GM19372 (cell line): ENCODE data around the gene DPT.

Experiments
- ATAC-seq: cut with Tn5 transposase; IDR thresholded peaks from one replicate; pipeline ENCODE4 v1.9.1; 2021; ENCODE audit warnings: mild to moderate bottlenecking, low read depth, moderate library complexity; ENCODE audit not compliant: unreplicated experiment

Gene DPT

DNA sequence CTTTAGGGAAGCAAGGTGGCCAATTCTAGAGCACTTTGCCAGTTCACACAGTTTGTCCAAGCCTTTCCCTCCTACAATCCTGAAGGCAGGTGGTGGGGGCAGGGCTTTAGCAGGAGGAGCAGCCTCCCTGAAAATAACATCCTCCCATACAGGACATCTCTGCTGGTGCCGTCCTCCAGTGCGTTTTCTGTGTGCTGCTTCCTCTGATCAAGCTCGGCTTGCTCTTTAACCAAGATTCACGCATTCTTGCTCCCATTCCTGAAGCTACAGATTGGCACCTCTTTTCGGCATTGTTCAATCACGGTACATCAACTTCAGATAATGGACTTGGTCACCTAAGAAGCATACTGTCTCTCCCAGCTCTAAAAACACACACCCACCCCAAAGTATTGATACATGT is 7.5 kb upstream of the DPT start:
- ATAC-seq: no peak

DNA sequence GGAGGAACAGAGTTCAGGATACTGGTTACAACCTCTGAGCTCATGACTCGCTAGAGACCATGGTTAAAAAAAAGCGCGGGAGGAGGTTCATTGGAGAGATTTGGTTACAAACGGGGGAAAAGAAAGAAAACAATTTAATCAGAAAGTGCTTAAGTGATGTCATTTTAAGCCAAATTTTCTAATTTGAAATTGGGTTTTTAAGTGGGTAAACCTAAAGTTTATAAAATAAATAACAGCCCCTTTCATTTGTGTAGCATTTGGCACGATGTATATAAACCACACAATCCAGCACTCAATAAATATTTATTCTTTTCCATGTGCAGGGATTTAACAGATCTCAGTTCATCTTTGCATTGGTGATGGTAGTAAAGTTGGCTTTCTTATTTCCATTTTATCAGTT is 7.0 kb upstream of the DPT start:
- ATAC-seq: no peak

DNA sequence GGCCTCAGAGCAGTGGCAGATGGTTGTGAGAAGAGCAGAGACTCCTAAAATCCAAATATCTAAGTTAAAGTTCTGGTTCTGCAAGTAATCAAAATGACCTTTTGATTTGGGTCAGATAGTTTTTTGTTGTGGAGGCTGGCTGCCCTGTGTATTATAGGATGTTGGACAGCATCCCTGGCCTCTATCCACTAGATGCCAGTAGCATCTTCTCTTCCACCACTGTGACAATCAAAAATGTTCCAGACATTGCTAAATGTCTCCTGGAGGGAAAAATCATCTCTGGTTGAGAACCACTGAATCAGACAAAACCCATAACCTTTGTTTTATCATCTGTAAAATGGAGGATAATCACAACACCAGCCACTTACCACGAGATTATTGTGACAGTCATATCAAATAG is 5.9 kb upstream of the DPT start:
- ATAC-seq: no peak

DNA sequence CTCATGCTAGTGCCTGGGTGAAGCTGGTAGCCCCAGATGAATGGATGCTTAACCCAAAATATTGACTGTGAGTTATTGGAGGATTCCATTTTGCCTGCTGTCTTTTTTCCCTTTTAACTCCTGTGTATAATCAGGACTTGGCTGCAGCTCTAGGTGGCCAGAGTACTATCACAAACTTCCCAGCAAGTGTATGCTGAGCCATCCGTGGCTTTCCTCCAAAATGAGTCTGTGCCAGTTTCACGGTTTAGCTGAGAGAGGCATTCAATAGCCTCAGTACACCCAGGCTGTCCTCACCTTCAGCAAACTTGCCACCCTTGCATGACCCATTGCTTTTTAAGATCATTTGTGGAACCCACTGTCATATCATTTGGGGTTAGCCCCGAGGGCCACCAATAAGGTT is 5.3 kb upstream of the DPT start:
- ATAC-seq: no peak

DNA sequence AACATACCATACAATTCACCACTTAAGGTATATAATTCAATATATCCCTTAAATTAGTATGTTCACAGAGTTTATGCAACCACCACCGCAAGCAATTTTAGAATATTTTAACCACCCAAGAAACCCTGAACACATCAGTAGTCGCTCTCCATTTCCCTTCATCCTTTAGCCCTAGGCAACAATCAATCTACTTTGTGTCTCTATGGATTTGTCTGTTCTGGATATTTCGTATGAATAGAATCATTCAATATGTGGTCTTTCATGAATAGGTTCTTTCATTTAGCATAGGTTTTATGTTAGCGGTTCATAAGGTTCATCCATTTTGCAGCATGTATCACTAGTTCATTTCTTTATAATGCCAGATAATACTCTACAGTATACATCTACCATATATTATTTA is 4.2 kb upstream of the DPT start:
- no peak for ATAC-seq

DNA sequence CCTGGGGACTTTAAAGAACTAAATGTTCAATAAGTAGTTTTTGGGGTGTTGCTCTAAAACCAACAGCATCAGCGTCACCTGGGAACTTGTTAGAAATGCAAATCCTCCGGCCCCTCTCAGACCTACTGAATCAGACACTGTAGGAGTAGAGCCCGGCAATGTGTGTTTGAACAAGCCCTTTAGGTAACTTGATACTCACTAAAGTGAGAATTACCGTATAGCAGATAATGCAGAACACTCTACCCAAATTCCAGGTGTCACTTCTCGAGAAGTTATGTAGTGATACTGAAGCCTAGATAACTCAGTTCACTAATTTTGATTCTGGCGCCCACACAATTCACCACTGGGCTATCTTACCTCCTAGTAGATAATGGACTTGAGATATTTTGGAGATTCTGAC is 3.7 kb upstream of the DPT start:
- no peak for ATAC-seq

DNA sequence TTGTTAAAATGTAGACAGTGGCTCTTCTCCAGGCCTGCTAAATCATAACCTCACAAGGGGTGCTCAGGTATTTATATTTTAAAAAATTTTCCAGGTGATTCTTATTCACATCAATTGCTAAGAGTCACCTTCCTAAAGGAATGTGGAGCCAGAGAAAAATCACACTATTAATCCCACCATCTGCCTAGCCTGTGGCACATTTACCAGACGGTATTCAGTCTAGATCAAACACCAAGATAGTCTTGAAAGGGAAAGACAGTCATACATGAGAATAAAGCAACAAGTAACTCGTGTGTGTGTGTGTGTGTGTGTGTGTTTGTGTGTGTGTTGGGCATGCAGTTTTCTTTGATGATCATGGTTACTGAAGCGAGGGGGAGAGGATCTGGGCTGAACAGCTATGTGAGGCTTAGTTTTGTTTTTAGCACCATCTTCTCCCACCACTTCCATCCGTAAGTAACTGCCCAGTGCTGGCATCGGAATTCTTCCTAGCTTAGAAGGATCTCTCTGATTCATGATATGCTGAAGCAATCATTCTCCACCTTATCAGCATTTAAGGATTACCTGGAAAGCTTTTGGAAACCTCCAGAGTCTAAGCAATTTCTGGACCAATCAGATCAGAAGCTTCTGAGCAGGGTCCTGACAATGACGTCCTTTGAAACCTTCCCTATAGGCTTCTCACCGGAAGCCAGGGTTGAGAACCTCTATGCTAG is 2.4 kb upstream of the DPT start:
- ATAC-seq: no peak

DNA sequence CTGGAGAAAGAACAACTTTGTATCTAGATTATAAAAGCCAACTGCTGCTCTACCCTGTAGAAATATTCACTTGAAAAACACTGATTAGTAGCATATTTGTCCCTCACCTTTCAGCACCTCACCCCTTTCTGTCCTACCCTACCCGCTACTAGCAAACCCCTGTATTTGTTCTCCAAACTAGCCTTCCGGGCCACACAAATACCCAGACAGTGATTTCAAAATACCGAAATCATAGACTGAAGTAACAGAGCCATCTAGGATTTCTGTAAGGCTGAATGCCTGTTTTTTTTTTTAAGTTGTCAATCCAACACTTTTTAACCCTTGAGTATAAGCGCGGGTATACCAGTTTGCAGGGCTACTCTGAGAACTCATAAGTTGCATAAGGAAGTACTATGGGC is 398 bp upstream of the DPT start:
- ATAC-seq: no peak

DNA sequence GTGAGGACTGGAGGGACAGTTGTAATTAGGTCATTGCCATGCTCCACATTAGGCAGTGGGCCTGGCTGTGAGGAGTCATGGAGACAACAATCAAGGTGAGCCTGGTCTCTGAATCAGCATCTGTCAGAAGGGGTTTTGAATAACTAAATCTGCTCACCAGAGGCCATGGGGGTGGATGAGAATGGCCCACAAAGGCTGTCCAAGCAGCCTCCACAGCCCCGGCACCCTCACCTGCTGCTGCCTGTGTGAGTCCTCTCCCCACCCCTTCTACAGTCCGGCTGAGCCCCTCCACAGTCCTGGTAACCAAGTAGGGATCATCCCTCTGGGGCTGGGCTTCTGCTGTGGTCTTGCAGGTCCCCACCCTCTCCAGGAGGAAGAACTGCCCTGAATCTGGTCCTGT is 2.3 kb downstream of the DPT start:
- no peak for ATAC-seq

DNA sequence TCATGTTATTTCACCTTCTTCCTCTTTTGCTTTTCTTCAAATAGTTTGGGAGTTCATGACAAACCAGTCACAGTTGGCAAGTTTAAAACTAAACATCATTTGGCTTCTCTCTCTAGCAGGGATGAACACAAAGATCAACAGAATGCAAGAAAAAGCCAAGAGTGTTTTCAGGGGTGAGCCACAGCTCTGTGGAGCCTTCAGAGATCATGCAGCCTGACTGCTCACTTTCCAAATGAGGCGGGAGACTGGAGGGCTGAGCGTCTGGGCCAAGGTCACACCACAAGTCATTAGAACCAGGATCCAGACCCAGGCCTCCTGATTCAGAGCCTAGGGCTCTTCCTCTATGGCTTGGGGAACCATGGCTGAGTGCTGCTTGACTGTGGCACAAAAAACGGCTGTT is 2.7 kb downstream of the DPT start:
- ATAC-seq: no peak

DNA sequence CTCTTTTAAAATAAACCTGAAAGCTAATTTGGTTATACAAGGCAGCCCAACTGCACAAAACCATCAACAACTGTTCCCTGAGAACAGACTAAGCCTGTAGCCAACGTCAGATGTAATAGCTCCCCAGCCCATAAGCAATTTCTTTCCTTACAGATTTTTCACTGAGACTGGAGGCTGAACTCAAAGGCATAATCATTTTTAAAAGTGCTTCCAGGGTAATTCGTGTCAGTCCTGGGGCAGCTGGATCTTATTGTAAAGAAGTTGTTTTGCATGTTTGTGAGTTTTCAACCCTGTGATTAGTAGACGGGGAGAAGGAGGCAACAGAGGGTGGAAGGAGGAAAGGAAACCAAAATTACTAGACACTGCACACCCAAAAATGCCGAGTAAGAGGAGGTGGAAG is 3.2 kb downstream of the DPT start:
- ATAC-seq: no peak

DNA sequence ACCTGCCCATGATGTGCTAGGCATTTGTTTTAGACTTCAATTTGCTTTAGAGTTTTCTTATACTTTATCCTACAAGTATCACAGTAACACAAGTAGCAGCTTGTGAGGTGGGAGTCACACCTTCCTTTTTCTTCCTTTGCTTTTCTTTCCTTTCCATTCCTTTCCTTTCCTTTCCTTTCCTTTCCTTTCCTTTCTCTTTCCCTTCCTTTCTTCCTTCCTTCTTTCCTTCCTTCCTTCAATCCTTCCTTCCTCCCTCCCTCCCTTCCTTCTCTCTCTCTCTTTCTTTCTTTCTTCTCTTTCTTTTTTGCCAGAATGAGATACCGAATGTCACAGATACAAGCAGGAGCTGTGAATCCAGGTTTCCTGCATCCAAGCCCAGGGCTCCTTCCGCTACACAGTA is 3.9 kb downstream of the DPT start:
- ATAC-seq: no peak

DNA sequence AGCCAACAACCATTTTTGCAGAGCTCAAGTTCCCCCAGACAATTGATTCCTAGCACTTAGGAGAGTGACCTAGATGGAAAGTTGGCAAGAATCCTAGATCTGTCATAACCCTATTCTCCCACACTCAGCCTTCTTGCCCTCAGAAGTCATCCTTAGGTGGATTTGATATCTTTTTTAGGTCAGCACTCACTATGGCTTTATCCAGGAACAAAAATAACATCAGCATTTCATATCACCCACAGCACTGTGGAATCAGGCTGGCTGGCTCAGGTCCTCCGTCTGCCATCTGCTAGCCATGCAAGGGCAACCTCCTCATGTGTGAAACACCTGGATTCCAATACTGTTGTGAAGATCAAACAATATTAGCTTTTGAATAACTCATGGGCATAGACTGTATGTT is 6.0 kb downstream of the DPT start:
- no peak for ATAC-seq

DNA sequence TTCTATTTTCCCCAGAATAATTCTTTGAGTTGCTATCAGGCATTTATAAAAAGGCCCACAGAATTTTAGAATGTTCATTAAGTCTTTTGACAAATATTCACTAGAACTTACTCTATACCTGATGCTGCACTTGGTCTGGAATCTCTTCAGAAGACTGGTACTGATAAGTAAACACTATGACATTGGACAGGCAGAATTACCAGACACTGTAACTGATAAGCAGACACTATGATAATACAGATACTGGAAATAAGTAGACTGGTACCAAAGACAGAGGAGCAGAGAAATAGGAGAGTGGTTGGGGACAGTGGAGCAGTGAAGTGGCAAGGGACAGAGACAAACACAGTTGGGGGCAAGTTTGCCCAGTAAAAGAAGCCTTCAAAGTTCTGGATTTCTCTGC is 8.2 kb downstream of the DPT start:
- no peak for ATAC-seq

DNA sequence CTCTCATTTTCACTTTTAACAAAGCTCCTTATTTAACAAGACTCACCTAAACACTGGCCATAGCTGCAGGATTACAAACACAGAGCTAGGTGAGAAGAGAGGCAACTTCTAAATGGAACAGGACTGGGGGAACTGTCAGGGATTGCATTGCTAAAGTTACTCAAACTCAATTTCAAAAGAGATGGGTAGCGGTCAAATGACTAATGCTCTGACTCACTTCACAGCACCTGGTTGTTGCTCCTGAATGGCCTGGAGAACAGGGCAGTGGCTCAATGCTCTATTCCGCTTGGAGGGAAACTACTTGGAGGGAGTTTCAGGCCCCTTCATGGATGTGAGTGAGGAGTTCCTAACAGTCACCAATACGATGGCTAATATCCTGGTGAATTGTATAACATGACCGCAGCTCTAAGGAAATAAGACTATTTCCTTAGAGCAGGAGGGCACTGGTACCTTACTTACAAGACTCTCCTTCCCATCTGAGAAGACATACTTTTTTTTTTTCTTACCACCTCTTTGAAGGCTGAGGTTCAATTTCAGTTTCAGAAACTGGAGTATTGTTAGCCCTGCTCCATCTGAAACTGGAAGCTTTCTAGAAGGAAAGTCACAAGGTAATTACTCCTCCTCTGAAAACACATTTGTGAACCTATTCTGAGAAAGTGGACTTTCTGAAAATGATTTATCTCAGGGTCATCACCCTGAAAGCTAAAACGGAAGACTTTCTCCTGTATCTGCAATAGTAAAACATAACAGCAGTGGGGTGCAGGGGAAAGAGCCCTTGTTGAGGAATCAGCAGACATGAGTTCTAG is 9.5 kb downstream of the DPT start:
- no peak for ATAC-seq

DNA sequence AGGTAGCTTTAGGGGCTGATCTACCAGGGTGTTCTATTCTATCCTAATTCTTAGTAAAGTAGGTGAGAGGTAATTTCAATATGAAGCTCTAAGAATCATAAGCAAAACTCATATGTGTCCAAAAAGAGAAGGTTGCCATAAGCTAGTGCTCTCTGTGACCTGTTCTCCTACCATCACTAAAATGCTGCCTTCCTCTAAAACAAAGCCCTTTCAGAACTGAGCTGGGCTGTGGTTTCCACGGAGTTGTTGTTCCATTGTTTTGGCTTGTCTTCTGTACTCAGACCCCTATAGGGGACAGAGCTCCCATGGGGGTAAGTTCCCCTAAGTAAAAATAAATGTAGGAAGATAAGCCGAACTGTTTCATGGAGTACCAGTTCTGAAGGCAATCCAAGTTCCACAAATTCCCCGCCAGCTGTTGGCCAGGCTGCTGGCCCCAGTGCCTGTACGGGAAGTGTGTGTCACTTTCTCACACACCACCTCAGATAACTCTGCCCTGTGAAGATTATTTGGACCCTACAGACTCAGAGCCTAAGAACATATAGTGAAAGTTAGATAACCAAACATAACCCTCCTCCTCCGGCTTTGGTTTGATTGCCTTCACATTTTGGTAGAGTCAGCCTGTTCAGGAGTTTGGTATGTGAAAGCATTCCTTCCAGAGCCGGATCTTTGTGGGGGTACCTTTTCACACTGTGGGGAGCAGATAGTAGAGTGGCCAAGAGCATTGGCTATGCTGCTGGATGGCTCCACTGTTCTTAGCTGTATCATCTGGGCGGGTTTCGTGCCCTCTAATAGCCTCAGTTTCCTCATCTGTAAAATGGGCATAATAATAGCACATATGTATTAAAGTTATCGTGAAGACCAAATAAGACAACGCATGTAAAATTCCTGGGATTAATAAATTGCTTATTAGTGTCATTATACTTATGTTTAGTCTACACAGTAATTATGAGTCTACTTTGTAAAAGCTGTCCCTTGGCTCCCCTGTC is 10.8 kb downstream of the DPT start:
- no peak for ATAC-seq

DNA sequence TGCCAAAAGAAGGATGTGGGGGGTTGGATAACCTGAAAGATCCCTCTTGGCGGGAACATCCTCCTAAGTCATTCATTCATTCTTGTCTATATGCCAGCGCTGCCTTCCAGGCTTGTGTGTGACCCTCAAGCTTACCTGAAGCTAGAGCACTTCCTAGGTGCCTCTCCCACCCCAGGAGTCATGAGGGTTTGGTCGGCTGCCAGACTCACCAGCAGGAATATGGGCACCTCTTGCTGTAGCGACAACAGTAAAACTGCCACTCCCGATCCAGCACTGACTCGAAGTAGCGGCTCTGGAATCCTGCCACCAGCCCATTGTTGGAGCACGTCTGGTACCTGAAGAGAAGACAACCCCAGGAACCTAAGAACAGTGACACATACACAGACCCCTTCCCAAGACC is 15.0 kb downstream of the DPT start:
- no peak for ATAC-seq

DNA sequence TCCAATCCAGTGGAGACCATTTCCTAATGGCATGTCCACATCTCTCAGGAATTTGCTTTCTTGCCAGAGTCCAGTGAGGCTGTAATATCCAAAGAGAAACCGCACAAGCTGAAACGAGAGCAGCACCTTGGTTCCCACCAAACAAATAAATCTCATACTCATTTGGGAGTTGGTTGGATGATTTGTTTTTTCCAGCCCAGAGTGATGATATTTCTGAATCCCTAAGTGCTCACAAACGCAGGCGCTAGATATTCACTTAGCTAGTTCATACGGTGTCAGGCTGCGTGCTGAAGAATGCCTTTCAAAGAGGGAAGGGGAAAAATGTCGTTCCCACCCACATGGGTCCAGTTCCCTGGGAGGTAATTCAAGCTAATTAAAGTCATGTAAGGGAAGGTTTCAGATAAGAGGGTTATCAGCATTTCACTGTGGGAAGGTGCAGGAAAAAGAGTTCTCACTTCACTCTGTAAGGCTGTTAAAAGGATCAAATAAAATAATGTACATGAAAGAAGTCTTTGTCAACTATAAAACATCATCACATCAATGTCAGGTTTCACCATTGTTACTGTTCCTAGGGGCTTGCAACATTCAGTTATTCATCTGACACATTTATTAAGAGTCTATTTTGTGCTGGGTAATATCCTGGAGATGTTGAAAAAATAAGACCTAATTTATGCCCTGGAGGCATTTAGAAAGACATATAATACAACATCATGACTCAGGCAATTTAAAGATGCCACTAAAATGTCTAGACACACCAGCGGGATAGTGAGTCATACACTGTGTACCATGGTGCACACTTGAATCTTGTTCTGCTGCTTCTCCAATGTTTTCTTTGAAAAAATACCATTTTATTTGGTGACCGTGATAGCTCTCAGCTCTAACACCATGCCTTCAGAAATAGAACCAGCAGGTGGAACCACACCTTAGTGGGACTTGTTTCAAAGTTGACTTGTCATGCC is 19.3 kb downstream of the DPT start:
- ATAC-seq: no peak

DNA sequence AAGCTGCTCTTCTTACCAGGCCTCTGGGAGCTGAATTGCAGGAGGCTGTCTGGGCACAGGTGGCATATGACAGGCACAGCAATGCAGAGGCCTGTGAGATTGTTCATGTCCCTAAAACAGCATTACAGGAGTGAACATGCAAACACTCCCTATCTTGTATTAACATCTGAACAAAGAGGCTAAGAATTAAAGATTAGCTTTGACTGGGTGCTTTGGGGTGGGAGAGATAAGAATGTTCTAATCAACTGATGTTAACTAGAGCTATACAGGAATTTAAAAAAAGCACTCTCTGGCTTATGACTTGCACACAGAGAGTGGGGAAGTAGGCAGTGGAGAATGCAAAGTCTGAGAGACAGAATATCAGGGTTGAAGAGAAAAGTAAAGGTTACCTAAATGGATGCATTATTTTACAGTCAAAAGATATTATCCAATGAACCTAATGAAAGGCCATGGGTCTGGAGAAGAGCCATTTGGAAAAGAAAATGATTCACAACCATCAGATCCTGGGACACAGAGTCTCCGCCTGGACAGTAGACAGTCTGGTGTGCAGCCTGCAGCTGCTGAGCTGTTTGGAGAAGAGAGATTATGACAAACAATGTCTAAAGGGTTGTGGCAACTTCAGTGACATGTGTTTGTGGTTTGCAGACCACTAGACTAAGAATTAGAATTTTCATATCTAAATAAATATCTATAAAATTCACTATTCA is 20.2 kb downstream of the DPT start:
- no peak for ATAC-seq
